ENCODE data around the gene DIABLO. TPM values are rescaled to one million over a fixed set of nuclear protein-coding genes. Genes with fewer than 3 reads are reported as not detected.
"Not testable (repeated sequence)": the region's sequence is repeated elsewhere in the genome, so short reads cannot be mapped to it uniquely, and the experiment has no call there.

Gene DIABLO
- total RNA-seq: 53.6 and 55.4 TPM in 2 replicates

DNA sequence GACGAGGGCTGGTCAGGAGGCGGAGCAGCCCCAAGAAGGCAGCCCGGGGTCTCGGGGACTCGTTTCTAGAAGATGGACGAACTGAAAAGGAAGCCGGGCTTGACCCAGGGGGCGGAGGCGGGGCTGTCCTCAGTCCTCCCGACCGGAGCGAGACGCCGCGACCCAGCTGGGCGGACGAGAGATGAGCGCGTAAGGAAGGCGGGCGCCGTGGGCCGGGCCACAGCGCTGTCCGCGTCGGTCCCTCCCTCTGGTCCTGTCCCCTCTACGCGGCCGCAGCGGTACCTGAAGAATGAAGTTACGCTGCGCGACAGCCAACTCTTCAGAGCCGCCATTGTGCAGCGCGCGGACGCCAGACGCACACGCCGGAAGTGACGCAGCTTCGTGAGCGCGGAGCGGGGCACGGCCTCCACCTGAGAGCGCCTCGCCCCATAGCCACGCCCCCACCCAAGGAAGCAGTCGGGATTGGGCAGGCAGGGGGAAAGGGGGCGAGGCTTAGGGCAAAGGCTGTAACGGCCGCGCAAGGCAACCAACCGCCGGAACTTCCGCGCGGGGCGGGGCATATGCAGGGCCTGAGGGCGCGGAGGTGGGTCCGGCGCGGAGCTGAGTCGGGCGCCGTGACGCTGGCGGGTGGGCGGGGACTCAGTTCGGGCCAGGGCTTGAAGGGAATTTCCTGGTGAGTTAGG lies at the start of gene DIABLO:
DIABLO (minus strand) TSS at position 370 of the 683 bp plus-strand sequence; CDS start at position 332, 38 bp downstream.
- DNase-seq (ENCODE audit: low read depth in 2 of 2): peak; percentile 100

DNA sequence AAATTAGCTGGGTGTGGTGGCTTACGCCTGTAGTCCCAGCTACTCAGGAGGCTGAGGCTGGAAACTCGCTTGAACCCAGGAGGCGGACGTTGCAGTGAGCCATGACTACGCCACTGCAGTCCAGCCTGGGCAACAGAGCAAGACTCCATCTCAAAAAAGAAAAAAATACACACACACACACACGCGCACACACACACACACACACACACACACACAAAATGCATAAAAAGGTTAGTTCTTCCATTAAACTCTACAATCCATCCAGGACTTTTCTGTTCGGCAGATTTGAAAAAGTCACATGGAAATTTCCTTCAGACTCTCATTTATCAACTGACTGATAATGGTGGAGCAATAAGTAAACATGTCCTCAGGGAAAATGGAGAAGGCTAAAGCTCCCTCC lies 49.6 kb upstream of the DIABLO start:
- DNase-seq (ENCODE audit: low read depth in 2 of 2): no peak

- peak; percentile 99 for DNase-seq (ENCODE audit: low read depth in 2 of 2)
Measured at GRCh38 chr12:122266230-122266901, 40.5 kb upstream of the DIABLO start, which contains the start of gene VPS33A. TSS of gene VPS33A (minus strand) at chr12:122266494. CDS start at chr12:122266408, 86 bp downstream.

DNA sequence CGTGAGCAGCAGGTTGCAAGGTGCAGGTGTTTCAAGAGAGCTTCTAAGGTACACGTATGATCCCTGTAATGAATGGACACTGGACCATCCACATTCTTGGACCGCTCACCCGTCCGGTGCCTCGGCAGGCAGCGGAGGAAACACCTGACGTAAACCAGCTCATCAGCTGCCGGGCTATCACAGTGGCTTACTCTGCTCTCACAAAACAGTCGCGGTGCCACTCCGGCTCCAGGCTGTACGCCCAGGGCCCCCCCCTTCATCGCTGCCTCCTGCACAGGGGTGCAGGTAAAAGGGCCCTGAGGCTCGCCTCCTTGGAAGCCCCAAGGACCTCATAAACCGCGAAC lies 40.0 kb upstream of the DIABLO start:
- DNase-seq (ENCODE audit: low read depth in 2 of 2): peak; percentile 65 to 70

GRCh38 chr12:122265476-122265875 lies 39.6 kb upstream of the DIABLO start:
- no peak for DNase-seq (ENCODE audit: low read depth in 2 of 2)

GRCh38 chr12:122260735-122261134 lies 34.9 kb upstream of the DIABLO start:
- DNase-seq (ENCODE audit: low read depth in 2 of 2): not testable (repeated sequence)

DNA sequence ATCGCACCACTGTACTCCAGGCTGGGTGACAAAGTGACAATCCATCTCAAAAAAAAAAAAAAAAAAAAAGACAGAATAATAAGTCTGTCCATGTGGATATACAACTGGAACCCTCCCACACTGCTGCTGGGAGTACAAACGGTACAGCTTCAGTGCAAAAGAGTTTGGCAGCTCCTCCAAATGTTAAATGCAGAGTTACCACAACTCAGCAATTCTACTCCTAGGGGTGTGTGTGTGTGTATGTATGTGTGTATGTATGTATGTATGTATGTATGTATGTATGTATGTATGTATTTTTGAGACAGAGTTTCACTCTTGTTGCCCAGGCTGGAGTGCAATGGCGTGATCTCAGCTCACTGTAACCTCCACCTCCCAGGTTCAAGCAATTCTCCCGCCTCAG lies 33.1 kb upstream of the DIABLO start:
- not testable (repeated sequence) for DNase-seq (ENCODE audit: low read depth in 2 of 2)

DNA sequence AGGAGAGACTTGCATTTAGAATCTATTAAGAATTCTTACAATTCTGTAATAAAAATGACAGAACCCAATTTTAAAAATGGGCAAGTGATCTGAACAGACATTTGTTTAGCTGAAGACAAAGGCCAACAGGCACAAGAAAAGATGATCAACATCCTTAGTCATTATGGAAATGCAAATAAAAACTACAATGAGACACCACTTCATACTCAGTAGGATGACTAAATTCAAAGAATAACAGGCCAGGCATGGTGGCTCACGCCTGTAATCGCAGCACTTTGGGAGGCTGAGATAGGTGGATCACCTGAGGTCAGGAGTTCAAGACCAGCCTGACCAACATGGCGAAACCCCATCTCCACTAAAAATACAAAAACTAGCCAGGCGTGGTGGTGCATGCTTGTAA lies 32.6 kb upstream of the DIABLO start:
- not testable (repeated sequence) for DNase-seq (ENCODE audit: low read depth in 2 of 2)

- DNase-seq (ENCODE audit: low read depth in 2 of 2): no peak
Measured at GRCh38 chr12:122250536-122250935, 24.7 kb upstream of the DIABLO start.

DNA sequence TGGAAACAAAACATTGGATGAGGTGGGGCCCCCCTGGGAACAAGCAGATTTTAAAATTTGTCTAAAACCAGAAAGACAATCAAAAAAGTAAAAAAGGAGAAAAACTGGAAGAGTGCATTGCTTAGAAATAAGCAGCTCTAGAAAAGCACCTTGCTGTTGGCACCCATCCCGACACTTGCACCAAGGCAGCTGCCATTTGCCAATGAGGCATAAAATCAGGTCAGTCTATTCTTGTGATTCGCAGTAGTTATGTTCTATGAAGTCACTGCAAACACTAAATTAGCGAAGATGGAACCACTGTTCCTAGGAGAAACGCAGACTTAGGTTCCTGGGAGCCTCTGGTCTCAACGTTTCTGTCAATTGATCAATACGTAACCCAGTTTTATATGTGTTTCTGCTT lies 24.2 kb upstream of the DIABLO start:
- DNase-seq (ENCODE audit: low read depth in 2 of 2): no peak

DNA sequence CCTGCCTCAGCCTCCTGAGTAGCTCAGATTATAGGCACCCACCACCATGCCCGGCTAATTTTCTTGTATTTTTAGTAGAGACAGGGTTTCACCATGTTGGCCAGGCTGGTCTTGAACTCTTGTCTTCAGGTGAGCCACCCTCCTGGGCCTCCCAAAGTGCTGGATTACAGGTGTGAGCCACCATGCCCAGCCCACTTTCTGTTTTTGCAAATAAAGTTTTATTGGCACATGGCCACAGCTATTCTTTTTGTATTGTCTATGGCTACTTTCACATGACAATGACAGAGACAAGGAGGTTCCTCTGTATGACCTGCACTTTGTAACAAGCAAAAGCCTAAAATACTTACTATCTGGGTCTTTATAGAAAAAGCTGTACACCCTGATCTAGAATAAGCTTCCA lies 19.7 kb upstream of the DIABLO start:
- DNase-seq (ENCODE audit: low read depth in 2 of 2): no peak

- no peak for DNase-seq (ENCODE audit: low read depth in 2 of 2)
Measured at GRCh38 chr12:122244565-122245371, 18.9 kb upstream of the DIABLO start.

DNA sequence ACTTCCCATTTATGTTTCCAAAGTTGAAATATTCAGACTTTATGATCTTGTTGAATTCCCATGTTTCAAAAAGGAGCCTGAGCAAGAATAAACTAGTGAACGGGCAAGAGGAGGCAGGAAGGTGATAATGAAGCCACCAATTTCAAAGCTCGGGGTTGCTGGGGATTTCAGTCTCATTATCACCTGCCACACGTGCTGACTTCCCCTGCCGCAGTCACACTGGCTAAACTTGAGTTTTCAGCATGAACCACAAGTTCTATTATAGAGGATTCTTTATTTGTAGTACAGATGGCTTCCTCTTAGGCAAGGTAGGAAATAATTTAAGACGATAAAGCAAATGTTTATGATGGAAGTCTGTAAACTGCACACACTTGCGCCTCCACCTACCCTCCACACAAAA lies 18.1 kb upstream of the DIABLO start:
- DNase-seq (ENCODE audit: low read depth in 2 of 2): no peak

GRCh38 chr12:122238861-122239260 lies 13.0 kb upstream of the DIABLO start:
- DNase-seq (ENCODE audit: low read depth in 2 of 2): no peak

DNA sequence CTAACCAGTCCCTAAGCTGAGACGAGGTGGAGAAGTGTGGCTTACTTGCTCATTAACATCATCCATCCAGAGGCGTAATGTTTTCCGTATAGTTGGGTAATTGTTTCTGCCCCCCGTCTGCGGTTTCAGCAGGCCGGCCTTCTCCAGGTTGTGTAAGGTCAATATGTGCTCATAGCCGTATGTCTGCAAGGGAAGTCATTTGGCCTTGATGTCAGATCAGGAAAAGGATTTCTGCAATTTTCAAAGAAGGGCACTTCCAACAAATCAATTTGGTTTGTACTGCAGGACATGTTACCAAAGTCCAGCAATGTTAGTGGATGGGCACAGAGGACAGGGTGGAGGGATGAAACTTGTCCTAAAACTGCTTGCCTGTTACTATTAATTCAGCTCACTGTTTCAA lies 9.9 kb upstream of the DIABLO start:
- no peak for DNase-seq (ENCODE audit: low read depth in 2 of 2)

GRCh38 chr12:122232691-122233090 lies 6.8 kb upstream of the DIABLO start:
- no peak for DNase-seq (ENCODE audit: low read depth in 2 of 2)

DNA sequence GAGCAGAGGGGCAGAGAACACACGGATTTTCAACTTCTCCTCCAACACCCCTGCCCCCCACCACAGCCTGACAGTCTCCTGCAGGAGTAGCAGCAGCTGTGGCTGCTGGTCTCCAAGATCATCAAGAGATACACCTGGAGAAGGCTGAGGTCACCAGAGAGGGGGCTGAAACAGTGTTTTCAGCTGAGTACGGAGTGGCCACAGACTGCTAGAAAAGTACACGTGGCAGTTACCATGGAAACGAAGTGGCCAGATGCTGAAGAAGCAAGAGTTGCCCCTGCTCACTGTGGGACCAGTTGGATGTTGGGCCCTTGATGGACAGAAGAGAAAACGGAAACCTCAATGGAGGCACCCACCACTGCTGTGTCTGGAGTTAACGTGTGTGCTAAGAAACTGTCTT lies 4.9 kb upstream of the DIABLO start:
- DNase-seq (ENCODE audit: low read depth in 2 of 2): no peak

DNA sequence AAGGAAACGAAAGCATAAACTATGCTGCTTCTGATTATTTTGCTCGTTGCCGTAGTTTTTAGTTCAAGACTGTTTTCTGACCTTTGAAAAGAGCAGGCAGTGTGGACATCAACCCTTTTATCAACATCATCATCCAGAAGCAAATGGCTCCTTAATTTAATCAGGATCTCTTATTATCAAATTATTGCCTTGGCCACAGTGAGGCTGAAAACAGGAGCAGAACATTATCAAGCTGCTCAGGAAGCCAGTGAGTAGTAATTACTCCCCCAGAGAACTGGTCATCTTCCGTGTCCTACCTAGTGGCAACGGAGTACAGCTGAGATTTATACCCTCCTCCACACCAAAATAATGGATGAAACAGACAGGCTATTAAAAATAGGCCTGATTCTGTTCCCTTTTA lies 2.2 kb upstream of the DIABLO start:
- DNase-seq (ENCODE audit: low read depth in 2 of 2): no peak

DNA sequence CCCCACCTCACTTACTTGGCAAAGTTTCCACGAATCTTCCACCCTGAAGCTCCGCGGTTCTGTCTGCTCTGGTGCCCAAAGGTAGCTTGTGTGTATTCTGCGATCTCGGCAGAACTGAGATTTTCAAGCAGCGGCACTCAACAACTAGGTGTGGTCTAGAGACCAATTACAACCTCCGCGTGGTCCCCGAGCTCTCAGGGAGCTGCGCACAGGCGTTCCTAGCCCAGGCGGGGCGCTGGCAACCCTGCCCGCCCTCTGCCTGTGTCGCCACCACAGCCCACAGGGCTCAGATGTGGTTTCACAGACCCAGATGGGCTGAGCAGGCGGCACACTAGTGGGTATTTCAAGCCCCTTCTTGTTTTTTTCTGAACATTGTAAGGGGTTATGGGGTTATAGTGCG lies 1.5 kb upstream of the DIABLO start:
- DNase-seq (ENCODE audit: low read depth in 2 of 2): no peak

DNA sequence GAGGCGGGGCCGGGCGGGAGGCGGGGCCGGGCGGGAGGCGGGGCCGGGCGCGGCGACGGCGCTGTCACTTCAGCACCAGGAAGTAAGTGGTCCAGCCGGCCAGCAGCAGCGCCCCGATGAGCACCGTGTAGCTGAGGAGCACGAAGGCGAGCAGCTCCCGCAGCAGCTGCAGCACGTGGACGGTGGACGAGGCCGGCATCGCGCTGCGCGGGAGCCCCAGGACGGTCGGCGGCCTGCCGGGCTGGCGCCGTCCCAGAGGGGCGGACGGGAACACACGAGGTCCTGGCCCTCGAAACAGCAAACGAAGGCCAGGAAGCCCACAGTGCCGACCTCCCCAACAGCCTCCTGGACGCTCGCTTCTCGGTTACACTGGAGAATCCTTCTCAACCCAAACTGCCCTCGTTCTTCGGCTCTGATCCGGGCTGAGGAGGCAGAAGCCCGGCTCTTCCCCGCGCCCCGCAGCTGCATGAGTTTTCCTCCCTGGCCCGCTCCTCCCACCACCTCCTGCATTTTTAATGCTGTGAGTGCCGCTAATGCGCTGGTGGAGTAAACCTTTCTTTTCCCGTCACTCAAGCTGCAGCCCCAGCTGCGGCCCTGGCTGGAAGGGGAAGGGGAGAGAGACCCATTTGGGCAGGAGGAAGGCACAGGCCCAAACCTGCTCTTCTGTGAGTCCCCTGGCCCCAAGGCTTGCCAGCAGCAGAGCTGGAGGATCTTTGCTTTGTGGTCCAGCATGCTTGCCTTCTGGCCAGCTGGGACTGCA lies 694 bp upstream of the DIABLO start:
- no peak for DNase-seq (ENCODE audit: low read depth in 2 of 2)

GRCh38 chr12:122216445-122216844 lies 9.4 kb downstream of the DIABLO start:
- no peak for DNase-seq (ENCODE audit: low read depth in 2 of 2)

- no peak for DNase-seq (ENCODE audit: low read depth in 2 of 2)
Measured at GRCh38 chr12:122215771-122216170, 10.1 kb downstream of the DIABLO start.
